CD4-positive, alpha-beta T cell treated with Interleukin-10 for 1 hour (primary cell): ENCODE results near the gene MPC2.
"Not testable (repeated sequence)": the region's sequence is repeated elsewhere in the genome, so short reads cannot be mapped to it uniquely, and the experiment has no call there.

ENCODE experiments used
- DNase-seq: peaks from one replicate; pipeline ENCODE4 v3.0.0-alpha.2; 2020

Gene MPC2

DNA sequence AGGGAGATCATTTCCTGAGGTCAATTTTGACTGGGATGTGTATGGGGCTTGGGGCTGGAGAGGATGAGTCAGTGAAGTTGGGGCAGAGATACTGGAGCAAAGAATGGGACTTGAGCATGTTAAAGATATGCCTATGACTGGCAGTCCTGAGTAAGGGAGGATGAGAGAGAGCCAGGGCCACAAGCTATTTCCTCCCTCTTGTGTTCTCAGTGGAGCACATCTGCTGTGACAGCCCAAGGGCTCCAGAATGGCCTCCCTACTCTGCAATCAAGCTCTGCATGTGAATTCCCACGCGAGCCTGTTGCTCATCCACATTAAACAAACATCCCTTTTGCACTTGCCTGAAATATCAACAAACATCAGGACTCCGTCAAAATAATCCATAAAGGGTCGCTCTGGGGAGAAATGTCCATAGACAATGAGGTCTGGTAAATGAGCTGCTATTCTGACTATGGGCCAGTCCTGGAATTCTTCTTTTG is 32.2 kb downstream of the MPC2 start:
- no peak for DNase-seq

DNA sequence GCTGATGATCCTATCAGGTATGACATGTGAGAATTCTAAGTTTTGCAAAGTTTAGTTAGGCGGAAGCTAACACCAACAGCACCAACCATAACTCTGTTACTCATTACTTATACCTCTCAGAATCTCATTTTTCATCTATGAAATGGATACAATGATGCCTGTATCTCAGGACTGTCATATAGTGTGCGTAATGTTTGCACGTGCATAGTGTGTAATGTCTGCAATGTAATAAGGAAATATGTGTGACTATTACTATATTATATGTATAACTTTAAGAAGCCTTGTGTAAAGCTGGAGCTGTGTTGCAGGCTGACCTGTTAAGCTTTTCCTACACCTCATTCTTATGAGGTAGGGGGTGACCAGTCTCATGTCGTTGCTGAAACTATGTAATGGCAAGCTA is 36.0 kb downstream of the MPC2 start:
- no peak for DNase-seq

DNA sequence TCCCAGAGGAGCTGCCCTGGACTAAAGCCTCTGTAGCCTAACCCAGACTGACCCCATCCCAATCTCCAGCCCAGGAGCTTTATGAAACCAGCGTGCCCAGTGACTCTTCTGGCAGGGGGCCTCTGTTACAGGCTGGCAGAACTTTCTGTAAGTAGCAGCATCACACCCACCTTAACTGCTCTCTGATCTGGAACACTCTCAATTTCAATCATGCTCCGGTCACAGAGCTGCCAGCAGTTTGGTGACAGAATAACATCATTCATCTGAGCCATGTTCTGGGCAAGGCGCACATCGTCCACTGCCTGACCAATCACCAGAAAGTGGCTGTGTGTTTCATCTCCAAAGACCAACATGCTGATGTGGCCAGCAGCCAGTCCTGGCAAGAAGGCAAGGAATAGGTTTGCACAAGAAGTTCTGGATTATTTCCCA is 37.6 kb downstream of the MPC2 start:
- DNase-seq: no peak

DNA sequence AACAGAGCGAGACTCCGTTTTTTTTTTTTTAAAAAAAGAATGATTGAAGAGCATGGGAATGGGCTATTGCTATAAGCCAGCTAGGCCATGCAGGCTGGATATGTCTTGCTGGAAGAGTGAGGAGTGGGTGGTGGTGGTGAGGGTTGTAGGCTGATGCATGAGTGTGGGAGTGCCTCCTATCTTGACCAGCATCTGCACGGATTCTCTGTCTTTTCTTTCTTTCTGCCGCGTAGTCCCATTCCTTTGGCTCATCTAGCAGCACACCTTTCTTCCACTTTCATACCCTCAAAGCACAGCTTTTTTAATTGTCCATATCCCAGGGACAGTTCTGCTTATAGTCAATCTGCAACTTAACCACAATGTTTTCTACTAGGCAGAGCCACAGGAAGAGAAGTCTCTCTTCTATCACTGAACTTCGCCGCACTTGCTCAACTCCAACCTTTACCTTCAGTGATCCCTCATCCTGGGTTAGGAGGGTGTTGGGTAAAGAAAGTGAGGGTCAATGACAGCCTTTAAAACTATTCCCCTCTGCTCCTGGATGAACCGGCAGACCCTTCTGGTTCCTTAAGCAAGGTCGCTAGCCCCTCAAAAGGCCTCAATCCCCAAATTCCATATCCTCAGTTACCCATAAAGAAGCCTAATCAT is 38.2 kb downstream of the MPC2 start:
- no peak for DNase-seq

DNA sequence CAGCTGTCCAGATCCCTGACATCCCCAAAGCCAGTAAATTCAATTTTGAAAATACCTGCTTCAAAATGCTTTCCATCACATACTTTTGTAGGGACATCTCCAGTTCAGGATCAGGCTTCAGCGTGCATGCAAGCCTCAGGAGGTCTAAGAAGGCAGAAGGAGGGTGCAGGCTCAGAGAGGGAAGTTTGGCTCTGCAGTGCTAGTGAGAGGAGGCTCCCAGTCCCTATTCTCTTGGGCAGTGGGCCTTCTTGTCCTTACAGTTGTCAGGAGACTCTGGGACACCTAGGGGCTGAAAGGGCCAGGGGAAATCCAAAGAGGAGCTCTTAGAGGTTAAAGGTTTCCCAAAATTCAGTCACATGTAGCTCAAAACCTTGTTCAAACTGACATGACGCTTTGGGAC is 43.1 kb downstream of the MPC2 start:
- no peak for DNase-seq

DNA sequence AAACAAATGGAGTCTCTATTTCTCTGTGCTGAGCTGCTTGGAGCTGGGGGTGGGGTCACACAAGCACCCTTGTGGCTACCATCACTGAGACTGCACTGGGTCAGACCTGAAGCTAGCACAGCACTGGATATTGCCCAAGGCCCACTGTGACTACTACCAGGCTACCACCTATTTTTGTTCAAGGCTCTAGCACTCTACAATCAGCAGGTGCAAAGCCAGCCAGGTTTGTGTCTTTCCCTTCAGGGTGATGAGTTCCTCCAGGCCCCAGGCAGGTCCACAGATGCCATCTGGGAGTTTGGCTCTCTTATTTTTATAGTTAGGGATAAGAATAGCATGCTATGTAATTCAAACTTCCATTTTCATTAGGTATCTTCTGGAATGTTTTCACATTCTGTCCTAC is 46.5 kb downstream of the MPC2 start:
- no peak for DNase-seq

DNA sequence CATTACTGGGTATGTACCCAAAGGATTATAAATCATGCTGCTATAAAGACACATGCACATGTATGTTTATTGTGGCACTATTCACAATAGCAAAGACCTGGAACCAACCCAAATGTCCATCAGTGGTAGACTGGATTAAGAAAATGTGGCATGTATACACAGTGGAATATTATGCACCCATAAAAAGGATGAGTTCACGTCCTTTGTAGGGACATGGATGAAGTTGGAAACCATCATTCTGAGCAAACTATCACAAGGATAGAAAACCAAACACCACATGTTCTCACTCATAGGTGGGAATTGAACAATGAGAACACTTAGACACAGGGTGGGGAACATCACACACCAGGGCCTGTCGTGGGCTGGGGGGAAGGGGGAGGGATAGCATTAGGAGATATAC is 49.7 kb downstream of the MPC2 start:
- DNase-seq: not testable (repeated sequence)

DNA sequence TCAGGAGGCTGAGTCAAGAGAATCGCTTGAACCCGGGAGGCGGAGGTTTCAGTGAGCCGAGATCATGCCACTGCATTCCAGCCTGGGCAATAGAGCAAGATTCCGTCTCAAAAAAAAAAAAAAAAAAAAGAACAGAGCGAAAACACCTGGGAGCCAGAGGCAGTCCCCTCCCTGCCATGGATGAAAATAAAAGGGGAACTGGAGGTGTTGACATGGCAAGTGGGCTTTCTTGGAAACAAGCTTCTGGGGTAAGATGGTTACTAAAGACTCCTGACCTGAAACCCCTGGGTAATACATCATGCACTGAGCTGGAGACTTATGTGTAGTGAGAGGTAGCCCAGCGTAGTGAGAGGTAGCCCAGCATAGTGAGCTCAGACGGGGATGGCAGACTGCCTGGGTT is 54.5 kb downstream of the MPC2 start:
- DNase-seq: no peak

DNA sequence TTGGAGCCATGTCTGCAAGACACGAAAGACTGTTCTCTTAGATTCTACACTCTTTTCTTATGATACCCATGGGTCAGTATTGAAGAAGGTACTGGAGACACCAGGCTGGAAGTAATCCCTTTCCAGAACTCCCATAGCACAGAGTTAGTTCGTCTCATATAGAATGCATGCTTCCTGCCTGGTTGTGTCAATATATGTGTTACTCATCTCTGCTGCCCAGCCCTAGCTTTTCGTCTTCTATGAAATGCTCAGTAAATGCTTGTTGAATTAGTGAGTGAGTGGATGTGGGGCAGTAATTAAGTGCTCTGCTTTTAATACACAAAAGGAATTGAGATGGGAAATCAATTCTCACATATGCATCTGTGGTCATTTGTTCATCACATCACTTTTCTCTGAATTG is 55.1 kb downstream of the MPC2 start:
- DNase-seq: no peak

DNA sequence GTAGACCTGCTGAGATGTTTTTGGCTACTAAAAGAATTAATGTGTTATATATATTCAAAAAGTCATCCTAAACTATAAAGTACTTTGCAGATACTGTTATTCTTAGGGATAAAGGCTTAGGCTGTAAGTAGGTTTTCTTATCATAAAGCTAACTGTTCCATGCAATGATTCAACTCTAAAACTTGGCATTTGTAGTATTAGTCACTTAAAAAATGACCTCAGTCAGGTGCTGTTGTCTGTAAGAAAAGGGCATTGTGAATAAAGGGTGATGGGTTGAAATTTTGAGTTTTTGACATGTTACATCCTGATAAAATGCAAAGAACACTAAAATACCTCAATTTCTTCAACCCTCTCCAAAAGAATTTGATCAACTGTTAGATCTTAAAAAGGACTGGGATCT is 55.8 kb downstream of the MPC2 start:
- DNase-seq: no peak

DNA sequence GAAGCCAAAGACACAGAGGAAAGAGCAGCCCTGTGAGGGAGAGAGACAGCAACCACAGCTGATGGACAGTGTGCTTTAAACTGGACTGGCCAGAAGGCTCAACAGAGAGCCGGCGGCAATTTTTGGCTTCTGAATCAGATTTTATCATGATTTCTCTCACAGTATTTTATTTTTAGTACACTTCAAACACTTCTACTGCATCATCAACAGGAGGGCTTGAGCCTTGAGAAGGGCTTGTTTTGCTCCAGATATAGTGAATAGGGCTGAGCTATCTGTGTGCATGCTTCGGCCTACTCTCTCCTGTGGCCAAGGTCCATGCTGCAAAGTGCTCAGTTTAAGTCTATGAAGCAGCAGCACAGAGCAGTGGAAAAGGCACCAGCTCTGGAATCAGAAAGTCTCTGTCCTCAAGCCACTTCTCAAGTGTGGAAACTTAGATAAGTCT is 56.3 kb downstream of the MPC2 start:
- no peak for DNase-seq

DNA sequence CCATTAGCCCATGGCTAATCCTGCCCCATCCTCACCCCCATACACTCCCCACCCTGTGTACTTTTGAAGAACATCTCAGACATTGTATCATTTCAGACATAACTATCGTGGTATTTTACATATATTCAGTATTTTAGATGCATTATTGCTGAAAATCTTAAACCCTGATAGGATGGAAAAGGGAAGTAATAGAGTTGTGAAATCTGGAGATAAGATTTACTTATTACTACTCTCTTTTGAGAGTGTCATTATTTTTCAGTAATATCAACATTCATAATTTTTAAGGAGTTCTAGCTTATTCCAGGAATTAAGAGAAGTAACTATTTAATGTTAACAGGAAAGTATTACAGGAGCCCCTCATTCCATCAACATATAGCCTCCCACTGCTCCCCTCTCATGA is 57.4 kb downstream of the MPC2 start:
- no peak for DNase-seq

DNA sequence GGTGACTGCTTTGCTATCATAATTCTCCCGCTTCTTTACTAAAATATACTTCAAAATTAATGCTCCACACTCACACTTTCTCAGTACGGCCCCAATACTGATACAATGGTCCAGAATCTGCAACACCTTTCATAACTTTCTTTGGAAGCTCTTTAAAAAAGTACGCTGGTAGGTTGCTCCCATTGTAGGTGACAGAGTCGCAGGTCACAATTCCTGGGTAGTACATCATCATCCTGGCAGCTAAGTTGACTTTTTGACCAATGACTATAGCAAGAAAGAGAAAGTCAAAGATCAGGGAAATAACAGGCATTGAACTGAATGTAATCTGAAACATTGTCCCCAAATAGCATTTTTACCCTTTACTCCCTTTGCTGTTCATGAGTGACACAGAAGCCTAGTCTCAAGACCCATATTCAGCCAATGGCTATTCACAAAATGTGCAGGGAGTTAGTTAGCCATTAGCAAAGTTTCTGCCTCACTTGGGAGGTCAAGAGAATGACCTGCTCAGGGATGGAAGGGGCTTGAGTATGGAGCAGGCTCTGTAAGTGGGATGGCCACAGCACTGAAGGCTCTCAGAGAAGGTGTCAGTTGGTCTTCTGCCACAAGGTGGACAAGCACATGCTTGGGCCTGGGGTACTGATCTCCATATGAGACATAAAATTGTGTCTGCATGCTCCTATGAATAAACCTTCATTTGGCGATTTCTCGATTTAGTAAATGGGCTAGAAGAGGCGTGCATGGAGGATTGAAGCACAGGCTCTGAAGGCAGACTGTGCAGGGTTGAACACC is 58.3 kb downstream of the MPC2 start:
- no peak for DNase-seq

DNA sequence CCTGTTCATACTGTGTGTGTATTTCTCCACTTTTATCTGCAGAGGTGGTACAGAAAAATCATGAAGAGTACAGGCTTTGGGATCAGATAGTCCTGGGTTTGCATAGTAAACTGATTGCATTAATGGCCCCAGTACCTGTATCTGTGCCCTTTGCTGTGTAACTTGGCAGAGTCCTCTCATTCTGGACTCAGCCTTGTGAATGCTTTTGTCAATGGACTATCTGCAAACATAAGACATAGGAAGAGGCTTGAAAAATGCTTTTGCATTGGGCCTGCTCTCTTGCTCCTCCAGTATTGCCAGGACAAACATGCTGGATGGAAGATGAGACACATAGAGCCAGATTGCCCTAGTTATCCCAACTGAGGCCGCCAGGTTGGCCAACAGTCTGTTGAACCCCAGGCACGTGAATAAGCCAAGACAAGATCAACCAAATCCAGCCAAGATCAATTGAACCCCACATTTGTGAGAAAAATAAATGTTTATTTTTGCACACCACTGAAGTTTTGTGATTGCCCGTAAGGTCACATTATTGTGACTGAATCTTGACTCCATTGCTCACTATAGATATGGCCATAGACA is 60.2 kb downstream of the MPC2 start:
- DNase-seq: no peak

DNA sequence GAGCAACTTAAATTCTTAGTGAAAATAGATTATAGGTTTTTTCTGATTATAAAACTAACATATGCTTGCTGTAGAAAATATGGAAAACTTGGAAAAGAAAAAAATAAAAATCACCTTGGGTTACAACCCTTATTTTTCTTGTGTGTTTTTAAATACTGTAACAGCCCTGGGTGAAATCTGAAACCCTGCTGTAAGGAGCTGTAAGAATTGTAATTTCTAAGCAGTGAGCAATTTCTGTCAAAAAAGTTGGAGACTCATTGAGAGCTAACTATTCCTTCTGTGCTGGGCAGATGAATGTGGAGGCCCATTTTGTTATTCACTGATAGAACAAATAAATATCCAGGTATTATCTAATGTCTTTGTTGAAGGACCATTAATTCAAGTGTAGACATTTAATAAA is 65.5 kb downstream of the MPC2 start:
- DNase-seq: no peak

DNA sequence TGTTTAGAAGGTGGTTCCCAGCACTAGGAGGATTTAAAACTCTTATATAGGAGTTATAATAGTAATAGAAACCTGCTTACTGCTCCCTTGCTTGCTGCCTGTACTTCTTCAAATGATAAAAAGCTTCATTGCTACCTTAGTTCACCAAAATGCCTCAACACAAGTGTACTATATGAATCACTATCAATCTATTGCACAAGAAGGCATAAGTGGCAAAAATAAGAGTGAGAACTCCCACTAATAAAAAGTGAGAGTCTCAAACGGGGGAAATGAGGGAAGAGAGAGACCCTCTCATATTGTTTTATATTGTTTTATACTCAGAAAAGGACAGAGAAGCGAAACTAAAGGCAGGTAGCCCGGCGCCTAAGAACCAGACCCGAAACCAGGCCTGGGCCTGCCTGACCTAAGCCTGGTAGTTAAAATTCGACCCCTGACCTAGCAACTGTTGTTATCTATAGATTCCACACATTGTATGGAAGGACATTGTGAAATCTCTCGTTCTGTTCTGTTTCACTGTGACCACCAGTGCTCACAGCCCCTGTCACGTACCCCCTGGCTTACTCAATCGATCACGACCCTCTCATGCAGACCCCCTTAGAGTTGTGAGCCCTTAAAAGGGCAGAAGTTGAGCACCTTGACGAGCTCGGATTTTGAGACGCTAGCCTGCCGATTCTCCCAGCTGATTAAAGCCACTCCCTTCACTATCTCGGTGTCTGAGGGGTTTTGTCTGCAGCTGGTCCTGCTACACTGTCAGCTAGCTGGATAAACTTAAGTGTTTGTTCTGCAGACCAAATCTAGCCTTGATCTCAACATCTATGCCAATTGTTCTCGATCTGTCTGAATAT is 67.5 kb downstream of the MPC2 start:
- not testable (repeated sequence) for DNase-seq

DNA sequence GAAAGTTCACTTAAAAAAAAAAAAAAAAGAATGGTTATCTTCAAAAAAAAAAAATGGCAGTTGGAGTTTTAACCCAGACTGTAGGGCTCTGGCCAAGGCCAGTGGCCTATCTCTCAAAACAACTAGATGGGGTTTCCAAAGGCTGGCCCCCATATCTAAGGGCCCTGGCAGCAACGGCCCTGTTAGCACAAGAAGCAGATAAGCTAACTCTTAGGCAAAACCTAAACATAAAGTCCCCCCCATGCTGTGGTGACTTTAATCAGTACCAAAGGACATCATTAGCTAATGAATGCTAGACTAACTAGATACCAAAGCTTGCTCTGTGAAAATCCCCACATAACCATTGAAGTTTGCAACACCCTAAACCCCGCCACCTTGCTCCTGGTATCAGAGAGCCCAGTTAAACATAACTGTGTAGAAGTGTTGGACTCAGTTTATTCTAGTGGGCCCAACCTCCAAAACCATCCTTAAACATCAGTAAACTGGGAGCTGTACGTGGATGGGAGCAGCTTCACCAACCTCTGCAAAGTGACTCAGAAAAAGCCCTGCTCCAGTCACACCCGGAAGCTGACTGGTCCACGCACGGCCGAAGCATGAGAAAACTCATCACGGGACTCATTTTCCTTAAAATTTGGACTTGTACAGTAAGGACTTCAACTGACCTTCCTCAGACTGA is 70.0 kb downstream of the MPC2 start:
- not testable (repeated sequence) for DNase-seq
